CD4-positive, CD25-positive, alpha-beta regulatory T cell (primary cell): Measurements from ENCODE around the gene APPL1. TPM values are rescaled to one million over a fixed set of nuclear protein-coding genes. Genes with fewer than 3 reads are reported as not detected.

Experiments
- ATAC-seq, 2 donors: fragments of 150-1000 bp; cut with Tn5 transposase; one replicate each; pipeline ENCODE4 v1.10.0; 2021; ENCODE audit warnings: low read depth in 2 of 2, moderate number of reproducible peaks in 2 of 2, moderate library complexity in 1 of 2
- DNase-seq, 3 donors: peaks; one replicate each; pipeline versions ENCODE4 v3.0.0 to v3.0.0-alpha.2; 2012 to 2022; ENCODE audit warnings: mixed read lengths in 1 of 3
- H3K27ac ChIP-seq: one replicate; pipeline ENCODE4 v1.7.0; 2013; ENCODE audit warnings: mild to moderate bottlenecking, low read length; ENCODE audit not compliant: insufficient read depth, poor library complexity, severe bottlenecking
- H3K27me3 ChIP-seq: one replicate; pipeline ENCODE4 v1.7.0; 2013; ENCODE audit warnings: low read length; ENCODE audit not compliant: control insufficient read depth, insufficient read depth
- H3K36me3 ChIP-seq: one replicate; pipeline ENCODE4 v1.7.0; 2013; ENCODE audit warnings: mild to moderate bottlenecking, low read length, moderate library complexity; ENCODE audit not compliant: control insufficient read depth, insufficient read depth
- H3K4me1 ChIP-seq: 2 replicates; pipeline ENCODE4 v1.7.0; 2013; ENCODE audit warnings: mild to moderate bottlenecking, low read length; ENCODE audit not compliant: insufficient read depth, control insufficient read depth, poor library complexity, severe bottlenecking
- H3K4me3 ChIP-seq: one replicate; pipeline ENCODE4 v1.7.0; 2013; ENCODE audit warnings: low read depth, mild to moderate bottlenecking, low read length, moderate library complexity
- H3K9me3 ChIP-seq, 2 experiments: 1 replicate in 1 of 2; 2 replicates in 1 of 2; pipeline ENCODE4 v1.7.0; 2013; ENCODE audit warnings: low read length in 2 of 2, mild to moderate bottlenecking in 1 of 2, moderate library complexity in 1 of 2; ENCODE audit not compliant: control insufficient read depth in 2 of 2
- H3K27ac Mint-ChIP-seq, 3 donors: one replicate each; pipeline ENCODE4 v1.8.0; 2020 to 2022; ENCODE audit warnings: mild to moderate bottlenecking in 3 of 3, mixed read lengths in 3 of 3, moderate library complexity in 2 of 3
- H3K27me3 Mint-ChIP-seq: one replicate; pipeline ENCODE4 v1.8.0; 2022; ENCODE audit warnings: mild to moderate bottlenecking, mixed read lengths
- H3K36me3 Mint-ChIP-seq: one replicate; pipeline ENCODE4 v1.8.0; 2020; ENCODE audit warnings: mixed read lengths
- H3K4me1 Mint-ChIP-seq, 4 donors: one replicate each; pipeline ENCODE4 v1.8.0; 2020 to 2022; ENCODE audit warnings: mixed read lengths in 4 of 4, mild to moderate bottlenecking in 1 of 4
- H3K4me3 Mint-ChIP-seq, 4 donors: one replicate each; pipeline ENCODE4 v1.8.0; 2020 to 2022; ENCODE audit warnings: mild to moderate bottlenecking in 4 of 4, mixed read lengths in 4 of 4, moderate library complexity in 3 of 4
- H3K9me3 Mint-ChIP-seq, 7 donors: one replicate each; pipeline ENCODE4 v1.8.0; 2020 to 2022; ENCODE audit warnings: mixed read lengths in 7 of 7, mild to moderate bottlenecking in 3 of 7, moderate library complexity in 2 of 7
- polyA plus RNA-seq, 4 donors: library from polyadenylated mRNA; unstranded; fragments of 300-500 nt; fragmentation: Illumina TruSeq; gene quantifications; one replicate each; pipeline ENCODE4 v1.2.3, GENCODE V29; 2021
- total RNA-seq: library from RNA; stranded (reverse); gene quantifications from one replicate; pipeline ENCODE4 v1.2.3, GENCODE V29; 2022

The APPL1 gene
- total and polyA plus RNA-seq, 5 donors from 2014 or later = 18.4 to 39.5 (median 33.0) TPM

DNA sequence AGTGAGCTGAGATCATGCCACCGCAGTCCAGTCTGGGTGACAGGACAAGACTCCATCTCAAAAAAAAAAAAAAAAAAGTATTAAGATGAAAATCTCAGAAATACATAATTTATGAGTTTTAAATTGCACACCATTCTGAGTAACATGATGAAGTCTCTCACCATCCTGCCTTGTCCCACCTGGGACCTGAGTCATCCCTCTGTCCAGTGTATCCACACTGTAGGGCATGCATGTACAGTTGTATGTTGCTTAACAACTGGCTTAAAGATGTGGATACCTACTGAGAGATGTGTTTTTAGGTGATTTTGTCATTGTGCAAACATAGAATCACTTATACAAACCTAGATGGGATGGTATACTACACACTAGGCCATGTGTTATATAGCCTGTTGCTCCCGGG lies 47.9 kb downstream of the APPL1 start:
- no peaks in the 10 kb centered on the region for H3K9me3 ChIP-seq
- Mint-ChIP-seq H3K27me3 (no peaks in the 10 kb centered on the region), H3K4me1 (no peaks in the 10 kb centered on the region), H3K4me3 (no peak overlapping the region), H3K27ac (no peak overlapping the region), H3K36me3 (peaks cover 20% of the 10 kb centered on the region), H3K9me3 (peaks cover 0 to 3% (median 0%) of the 10 kb centered on the region in 7 donors)
- H3K4me3 ChIP-seq = no peak overlapping the region
- DNase-seq = no peak
- peaks cover 13% of the 10 kb centered on the region for H3K36me3 ChIP-seq
- no peak overlapping the region for H3K27ac ChIP-seq
- H3K27me3 ChIP-seq = no peaks in the 10 kb centered on the region
- ATAC-seq = no peak
- no peaks in the 10 kb centered on the region for H3K4me1 ChIP-seq

DNA sequence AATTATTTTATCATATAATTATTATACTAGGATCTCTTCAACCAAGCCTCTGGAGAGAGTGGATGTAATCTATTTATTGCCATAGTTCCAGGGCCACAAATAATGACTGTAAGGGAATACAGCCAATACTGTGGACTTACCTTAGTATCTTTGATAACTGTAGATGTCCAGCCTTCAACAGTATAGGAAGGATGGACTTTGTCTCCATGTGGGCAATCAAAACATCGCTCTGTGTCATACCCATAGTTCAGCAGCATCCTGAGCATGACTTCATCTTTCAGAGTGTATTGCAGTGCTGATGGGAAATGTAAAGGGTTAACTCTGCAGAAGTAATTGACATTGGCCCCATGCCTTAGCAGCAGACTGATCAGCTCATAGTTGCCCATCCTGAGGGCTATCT lies 50.7 kb downstream of the APPL1 start:
- Histone ChIP-seq H3K4me3 (no peak overlapping the region), H3K4me1 (no peaks in the 10 kb centered on the region), H3K27ac (no peak overlapping the region), H3K36me3 (no peaks in the 10 kb centered on the region), H3K27me3 (no peaks in the 10 kb centered on the region), H3K9me3 (no peaks in the 10 kb centered on the region)
- ATAC-seq = no peak
- peaks cover 13% of the 10 kb centered on the region for H3K36me3 Mint-ChIP-seq
- H3K9me3 Mint-ChIP-seq = peaks cover 0 to 5% (median 0%) of the 10 kb centered on the region in 7 donors
- H3K27me3 Mint-ChIP-seq = peaks cover 13% of the 10 kb centered on the region
- H3K4me1 Mint-ChIP-seq = no peaks in the 10 kb centered on the region
- no peak overlapping the region for H3K27ac Mint-ChIP-seq
- DNase-seq = no peak
- no peak overlapping the region for H3K4me3 Mint-ChIP-seq

DNA sequence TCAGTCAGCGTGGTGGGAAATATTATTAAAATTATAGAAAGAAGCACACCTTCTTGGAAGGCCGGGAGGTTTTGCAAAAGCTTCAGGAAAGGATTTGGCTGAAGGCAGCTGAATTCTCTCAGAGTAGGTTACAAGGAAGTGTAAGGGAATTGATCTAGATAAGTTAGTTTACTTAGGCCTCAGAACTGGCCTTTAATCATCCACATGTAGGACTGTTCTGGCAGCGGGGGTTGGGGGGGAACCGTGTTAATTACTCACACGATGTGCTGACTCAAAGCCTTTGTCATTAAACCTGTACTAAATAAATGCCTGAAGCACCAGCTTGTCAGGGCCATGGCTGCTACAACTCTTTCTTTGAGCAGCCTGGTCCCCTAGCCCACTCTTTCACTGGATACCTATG lies 52.2 kb downstream of the APPL1 start:
- H3K27ac ChIP-seq = no peak overlapping the region
- no peak for ATAC-seq
- H3K9me3 ChIP-seq = no peaks in the 10 kb centered on the region
- Mint-ChIP-seq H3K27me3 (peaks cover 17% of the 10 kb centered on the region), H3K27ac (no peak overlapping the region), H3K4me3 (no peak overlapping the region), H3K36me3 (peaks cover 8% of the 10 kb centered on the region), H3K9me3 (peaks cover 0 to 5% (median 0%) of the 10 kb centered on the region in 7 donors), H3K4me1 (no peaks in the 10 kb centered on the region)
- DNase-seq = no peak
- H3K4me1 ChIP-seq = no peaks in the 10 kb centered on the region
- no peaks in the 10 kb centered on the region for H3K36me3 ChIP-seq
- H3K4me3 ChIP-seq = no peak overlapping the region
- no peaks in the 10 kb centered on the region for H3K27me3 ChIP-seq

DNA sequence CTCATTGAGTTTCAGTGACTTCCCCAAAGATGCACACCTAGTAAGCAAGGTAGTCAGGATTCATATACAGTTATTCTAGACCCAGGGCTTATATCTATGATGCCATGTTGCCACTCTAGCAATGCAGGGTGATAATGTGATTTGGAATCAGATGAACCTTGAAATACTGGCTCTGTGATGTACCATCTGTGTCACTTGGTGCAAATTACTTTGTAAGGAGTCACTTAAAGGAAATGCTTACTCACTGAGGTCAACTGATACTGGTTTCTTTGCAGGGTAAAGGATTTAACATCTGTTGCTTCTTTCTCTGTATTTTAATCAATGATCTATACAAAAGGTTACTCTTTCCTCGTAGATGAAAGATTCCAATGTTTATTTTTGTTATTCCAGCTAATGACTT lies 54.2 kb downstream of the APPL1 start:
- Mint-ChIP-seq H3K9me3 (peaks cover 0 to 5% (median 0%) of the 10 kb centered on the region in 7 donors), H3K27me3 (peaks cover 17% of the 10 kb centered on the region), H3K4me3 (no peak overlapping the region), H3K36me3 (peaks cover 3% of the 10 kb centered on the region), H3K4me1 (no peaks in the 10 kb centered on the region), H3K27ac (no peak overlapping the region)
- H3K4me3 ChIP-seq = no peak overlapping the region
- ATAC-seq = no peak
- H3K36me3 ChIP-seq = no peaks in the 10 kb centered on the region
- peaks cover 0 to 4% of the 10 kb centered on the region in 2 experiments for H3K9me3 ChIP-seq
- H3K27me3 ChIP-seq = no peaks in the 10 kb centered on the region
- no peaks in the 10 kb centered on the region for H3K4me1 ChIP-seq
- no peak for DNase-seq
- no peak overlapping the region for H3K27ac ChIP-seq

DNA sequence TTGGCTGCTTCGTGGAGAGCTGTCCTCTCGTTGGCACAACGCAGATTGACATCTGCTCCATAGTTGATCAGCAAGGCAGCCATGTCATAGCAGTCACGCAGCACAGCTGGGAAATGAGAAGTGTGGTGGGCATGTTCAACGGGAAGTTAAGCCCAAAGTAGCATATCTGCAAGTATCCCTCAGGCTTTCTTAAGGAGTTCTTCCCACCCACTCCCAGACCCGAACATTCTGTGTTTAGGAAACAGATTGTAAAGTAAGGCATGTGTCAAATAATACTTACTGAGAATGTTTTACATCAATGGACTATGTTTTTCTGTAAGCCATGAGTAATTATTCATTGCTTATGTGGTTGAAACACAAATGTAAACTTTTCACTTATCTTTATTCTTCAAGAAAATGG lies 55.8 kb downstream of the APPL1 start:
- Histone ChIP-seq H3K36me3 (no peaks in the 10 kb centered on the region), H3K27me3 (no peaks in the 10 kb centered on the region), H3K4me3 (no peak overlapping the region), H3K9me3 (peaks cover 0 to 4% of the 10 kb centered on the region in 2 experiments), H3K4me1 (no peaks in the 10 kb centered on the region), H3K27ac (no peak overlapping the region)
- ATAC-seq (no peak), DNase-seq (no peak)
- H3K36me3 Mint-ChIP-seq = no peaks in the 10 kb centered on the region
- H3K27ac Mint-ChIP-seq = no peak overlapping the region
- H3K27me3 Mint-ChIP-seq = peaks cover 17% of the 10 kb centered on the region
- H3K9me3 Mint-ChIP-seq = peaks cover 0 to 5% (median 0%) of the 10 kb centered on the region in 7 donors
- no peak overlapping the region for H3K4me3 Mint-ChIP-seq
- no peaks in the 10 kb centered on the region for H3K4me1 Mint-ChIP-seq

DNA sequence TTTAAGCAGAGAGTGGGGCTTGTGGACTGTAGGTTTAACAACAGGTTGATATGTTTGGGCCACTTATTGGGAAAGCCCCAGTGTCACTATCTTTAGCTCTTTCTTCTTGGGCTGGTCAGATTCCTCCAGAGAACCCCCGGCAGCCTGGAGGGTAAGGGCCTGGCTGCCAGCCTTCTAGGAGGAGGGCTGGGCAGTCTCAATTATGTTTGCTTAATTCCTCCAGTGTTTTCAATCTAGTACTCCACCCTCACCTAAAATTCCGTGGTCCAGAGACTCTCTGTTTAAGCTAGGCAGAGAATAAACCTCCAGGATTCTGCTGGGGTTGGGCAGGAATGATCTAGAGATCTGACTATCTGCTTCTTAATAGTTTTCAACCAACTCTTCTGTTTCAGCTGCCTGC lies 59.7 kb downstream of the APPL1 start:
- peaks cover 0 to 4% of the 10 kb centered on the region in 2 experiments for H3K9me3 ChIP-seq
- Mint-ChIP-seq H3K4me1 (no peaks in the 10 kb centered on the region), H3K4me3 (no peak overlapping the region), H3K27ac (no peak overlapping the region), H3K9me3 (peaks cover 0 to 1% (median 0%) of the 10 kb centered on the region in 7 donors), H3K27me3 (peaks cover 17% of the 10 kb centered on the region), H3K36me3 (no peaks in the 10 kb centered on the region)
- H3K27ac ChIP-seq = no peak overlapping the region
- H3K4me3 ChIP-seq = no peak overlapping the region
- DNase-seq = no peak
- H3K4me1 ChIP-seq = no peaks in the 10 kb centered on the region
- H3K27me3 ChIP-seq = no peaks in the 10 kb centered on the region
- H3K36me3 ChIP-seq = no peaks in the 10 kb centered on the region
- ATAC-seq = no peak

DNA sequence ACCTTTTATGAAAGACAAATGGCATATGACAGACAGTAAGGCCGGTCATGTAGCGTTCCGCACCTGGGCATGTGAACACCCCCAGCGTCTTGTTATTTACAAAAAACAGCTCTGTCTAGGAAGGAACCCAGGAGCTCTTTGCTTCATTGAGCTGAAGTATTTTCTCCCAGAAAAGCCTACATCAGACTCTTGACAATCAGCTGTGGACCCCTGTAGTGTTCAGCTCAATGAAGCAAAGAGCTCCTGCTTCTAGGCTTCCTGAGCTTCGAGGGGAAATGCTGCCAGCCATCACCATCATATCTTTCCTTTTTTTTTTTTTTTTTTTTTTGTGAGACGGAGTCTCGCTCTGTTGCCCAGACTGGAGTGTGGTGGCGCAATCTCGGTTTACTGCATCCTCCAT lies 60.9 kb downstream of the APPL1 start:
- no peaks in the 10 kb centered on the region for H3K36me3 ChIP-seq
- no peaks in the 10 kb centered on the region for H3K4me1 ChIP-seq
- peaks cover 3% of the 10 kb centered on the region for H3K27me3 ChIP-seq
- H3K9me3 ChIP-seq = peaks cover 0 to 4% of the 10 kb centered on the region in 2 experiments
- Mint-ChIP-seq H3K4me3 (no peak overlapping the region), H3K4me1 (no peaks in the 10 kb centered on the region), H3K27ac (no peak overlapping the region), H3K9me3 (peaks cover 0 to 1% (median 0%) of the 10 kb centered on the region in 7 donors), H3K27me3 (peaks cover 10% of the 10 kb centered on the region), H3K36me3 (no peaks in the 10 kb centered on the region)
- H3K4me3 ChIP-seq = no peak overlapping the region
- ATAC-seq = no peak
- DNase-seq = no peak
- H3K27ac ChIP-seq = no peak overlapping the region

DNA sequence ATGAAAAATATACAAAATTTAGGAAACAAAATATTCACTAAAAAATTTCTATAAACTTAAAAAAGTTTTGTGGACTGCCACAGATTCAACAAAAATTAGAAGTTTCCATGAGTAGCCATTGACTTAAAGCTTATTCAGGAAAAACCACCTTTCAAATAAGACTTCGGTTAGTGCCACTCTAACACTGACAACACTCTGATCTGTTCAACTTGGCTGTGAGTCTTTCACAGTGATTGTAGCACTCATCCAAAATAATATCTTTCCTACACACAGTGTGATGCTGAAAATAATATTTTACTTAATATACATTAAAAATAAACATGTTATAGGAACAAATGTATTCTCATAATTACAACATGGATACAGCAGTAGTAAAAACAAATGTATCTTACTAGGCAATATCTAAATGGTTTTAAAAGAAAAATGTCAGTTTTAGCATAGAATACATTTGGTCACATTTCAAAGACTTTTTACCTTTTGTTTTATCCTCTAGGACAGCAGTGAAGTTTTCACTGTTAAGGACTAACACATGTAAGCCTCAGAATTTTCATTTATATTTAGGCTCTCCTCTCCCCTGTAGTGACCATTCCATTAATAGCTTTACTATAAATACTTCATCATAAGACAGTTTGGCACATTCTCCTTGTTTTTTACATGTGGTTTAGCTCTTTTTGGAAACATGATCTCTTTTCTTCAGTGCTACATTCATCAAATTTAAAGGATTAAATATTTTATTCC lies 64.8 kb downstream of the APPL1 start, which contains the start of gene ASB14:
TSS of gene ASB14 (minus strand) at position 527 of the 738 bp plus-strand sequence. CDS start 652 bp downstream, outside the sequence.
- DNase-seq (no peak), ATAC-seq (no peak)
- Histone ChIP-seq H3K4me1 (no peaks in the 10 kb centered on the region), H3K27ac (no peak within 1 kb of the TSS), H3K9me3 (no peaks in the 10 kb centered on the region), H3K4me3 (no peak within 1 kb of the TSS), H3K27me3 (peaks cover 5% of the 10 kb centered on the region), H3K36me3 (no peaks in the 10 kb centered on the region)
- Mint-ChIP-seq H3K4me1 (no peaks in the 10 kb centered on the region), H3K4me3 (no peak within 1 kb of the TSS), H3K9me3 (peaks cover 0 to 1% (median 0%) of the 10 kb centered on the region in 7 donors), H3K27me3 (peaks cover 23% of the 10 kb centered on the region), H3K36me3 (no peaks in the 10 kb centered on the region), H3K27ac (no peak within 1 kb of the TSS)
